ENCODE measurements around the gene TSSC4. TPM values are rescaled to one million over a fixed set of nuclear protein-coding genes. Genes with fewer than 3 reads are reported as not detected.
A peak's percentile ranks its signal among the peaks of the same experiment; 100 is the strongest.

TSSC4 gene
- total RNA-seq, 2 experiments from 2014 or later = 33.8 to 40.2 TPM

DNA sequence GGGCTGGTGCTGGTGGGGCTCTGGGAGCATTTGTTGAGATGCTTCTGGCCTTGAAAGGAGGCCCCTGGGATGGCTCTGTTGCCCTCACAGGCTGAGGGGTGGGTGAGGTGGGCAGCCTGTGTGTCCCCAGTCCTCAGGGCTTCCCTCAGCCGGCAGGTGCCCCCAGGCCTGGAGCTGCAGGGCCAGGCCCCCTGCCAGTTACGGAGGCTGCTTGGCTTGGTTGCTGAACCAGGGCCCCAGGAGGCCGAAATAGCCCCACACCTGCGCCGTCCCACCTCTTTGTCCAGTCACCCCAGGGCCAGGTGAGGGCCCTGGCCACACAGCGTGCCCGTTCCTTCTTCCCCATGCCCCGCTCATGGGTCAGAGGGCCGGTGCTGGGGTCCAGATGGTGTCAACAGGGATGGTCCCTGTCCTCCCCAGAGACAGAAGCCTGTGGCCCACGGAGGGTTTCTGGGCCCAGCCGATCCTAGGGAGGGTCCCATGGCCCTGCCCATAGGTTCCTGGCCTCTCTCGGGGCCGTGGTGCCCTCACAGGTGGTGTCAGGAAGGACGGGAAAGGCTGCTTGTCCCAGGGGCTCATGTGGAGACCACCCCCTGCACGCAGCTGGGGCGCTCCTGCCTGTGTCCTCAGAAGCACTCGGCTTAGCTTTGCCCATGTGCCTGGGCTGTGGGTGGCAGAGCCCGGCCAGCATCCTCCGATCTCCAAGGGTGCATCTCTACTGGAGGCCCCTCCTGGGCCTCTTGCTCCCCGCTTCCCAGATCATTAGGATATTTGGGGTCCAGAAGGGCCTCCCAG, 9.2 kb upstream of the TSSC4 start:
- no peak overlapping the region for H3K4me3 Mint-ChIP-seq
- no peak for DNase-seq
- ChIA-PET CTCF (no interaction called here), POLR2A (interaction anchor here (1.9 kb wide), 1 partner anchor 14 kb away, joined by 5 read pairs; the partner anchor contains the start of gene CD81)
- H3K27ac Mint-ChIP-seq = no peak overlapping the region
- H3K27me3 Mint-ChIP-seq = no peaks in the 10 kb centered on the region
- peaks cover 3% of the 10 kb centered on the region for H3K36me3 Mint-ChIP-seq
- intact Hi-C loops (cut with micrococcal nuclease) = no loop called here
- H3K4me1 Mint-ChIP-seq (ENCODE audit: low read depth) = peaks cover 16% of the 10 kb centered on the region
- no peaks in the 10 kb centered on the region for H3K9me3 Mint-ChIP-seq

DNA sequence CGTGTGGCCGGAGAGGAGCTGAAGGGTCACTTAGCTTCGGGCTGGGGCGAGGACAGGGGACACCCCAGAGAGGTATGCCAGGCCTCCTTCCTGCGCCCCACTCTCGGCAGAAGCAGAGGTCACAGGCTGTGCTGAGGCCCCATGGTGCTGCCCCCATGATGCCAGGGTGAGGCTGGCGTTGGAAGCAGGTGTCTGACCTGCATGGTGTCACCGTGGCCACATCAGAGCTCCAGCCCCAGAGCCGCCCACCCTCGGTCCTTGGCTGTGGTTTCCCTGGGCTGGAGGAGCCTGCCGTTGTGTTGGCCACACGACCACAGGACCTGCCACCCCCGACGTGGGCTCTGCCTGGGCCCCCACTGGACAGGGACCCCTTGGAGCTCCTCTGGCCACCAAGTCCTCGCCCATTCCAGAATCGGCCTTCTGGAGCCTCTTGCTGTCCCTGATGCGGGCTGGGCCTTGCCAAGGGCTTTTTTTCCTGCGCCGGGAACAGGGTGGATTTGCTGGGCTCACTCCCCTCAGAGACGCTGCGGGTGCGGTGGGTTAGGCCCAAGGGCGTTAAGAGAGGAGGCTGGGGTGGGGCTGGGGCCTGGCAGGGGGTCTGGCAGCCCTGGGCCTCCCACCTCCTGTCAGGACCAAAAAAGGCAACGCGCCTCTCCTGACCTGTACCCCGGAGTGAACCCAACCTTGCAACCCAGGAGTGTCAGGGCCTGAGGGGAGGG, 8.2 kb upstream of the TSSC4 start:
- H3K27ac Mint-ChIP-seq = no peak overlapping the region
- CTCF ChIA-PET = no interaction called here

DNA sequence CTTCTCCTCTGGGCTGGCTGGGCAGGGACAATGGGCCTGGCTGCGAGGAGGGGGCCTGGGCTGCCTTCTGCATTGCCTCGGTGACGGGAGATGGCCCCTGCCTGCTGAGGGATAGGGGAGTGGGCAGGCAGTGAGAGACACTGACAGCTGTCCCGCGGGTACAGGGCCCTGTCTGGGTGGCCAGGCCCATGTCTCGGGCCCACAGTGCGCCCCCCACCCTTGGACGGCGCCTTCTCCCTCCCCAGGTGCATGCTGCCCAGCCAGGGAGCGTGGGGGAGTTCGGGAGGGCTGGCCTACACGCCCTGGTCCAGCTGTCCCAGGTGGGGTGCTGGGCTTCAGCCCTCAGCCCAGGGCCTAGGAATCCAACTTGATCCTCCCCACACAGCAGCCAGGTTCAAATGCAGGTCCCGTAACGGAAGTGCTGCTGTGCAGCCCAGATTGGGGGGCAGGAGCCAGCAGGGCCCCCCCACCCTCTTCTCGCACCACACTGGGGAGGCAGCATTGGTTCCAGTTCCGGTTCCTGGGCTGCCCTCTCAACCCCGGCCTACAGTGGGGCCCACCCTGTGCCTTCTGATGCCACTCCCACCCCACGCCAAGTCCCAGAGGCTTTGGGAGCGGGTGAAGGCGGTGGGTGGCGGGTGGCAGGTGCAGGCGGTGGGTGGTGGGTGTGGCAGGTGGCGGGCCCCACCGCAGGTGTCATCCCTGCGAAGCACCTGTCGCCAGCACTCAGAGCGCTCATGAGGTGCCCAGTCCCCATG, 7.3 kb upstream of the TSSC4 start:
- H3K36me3 Mint-ChIP-seq = peaks cover 6% of the 10 kb centered on the region
- H3K4me3 Mint-ChIP-seq = no peak overlapping the region
- CTCF ChIA-PET = no interaction called here
- H3K27ac Mint-ChIP-seq = no peak overlapping the region
- H3K4me1 Mint-ChIP-seq (ENCODE audit: low read depth) = peaks cover 6% of the 10 kb centered on the region
- DNase-seq = no peak
- intact Hi-C loops (cut with micrococcal nuclease) = no loop called here
- H3K9me3 Mint-ChIP-seq = no peaks in the 10 kb centered on the region
- POLR2A ChIA-PET = no interaction called here
- H3K27me3 Mint-ChIP-seq = no peaks in the 10 kb centered on the region

More for the DNA sequence above, 8.2 kb upstream of the TSSC4 start:
- intact Hi-C loops (cut with micrococcal nuclease) = no loop called here
- H3K27me3 Mint-ChIP-seq = no peaks in the 10 kb centered on the region
- POLR2A ChIA-PET = interaction anchor here (1.9 kb wide), 1 partner anchor 15 kb away, joined by 5 read pairs; the partner anchor contains the start of gene CD81
- no peak overlapping the region for H3K4me3 Mint-ChIP-seq
- H3K9me3 Mint-ChIP-seq = no peaks in the 10 kb centered on the region
- peaks cover 9% of the 10 kb centered on the region for H3K4me1 Mint-ChIP-seq (ENCODE audit: low read depth)
- DNase-seq = no peak
- peaks cover 6% of the 10 kb centered on the region for H3K36me3 Mint-ChIP-seq

DNA sequence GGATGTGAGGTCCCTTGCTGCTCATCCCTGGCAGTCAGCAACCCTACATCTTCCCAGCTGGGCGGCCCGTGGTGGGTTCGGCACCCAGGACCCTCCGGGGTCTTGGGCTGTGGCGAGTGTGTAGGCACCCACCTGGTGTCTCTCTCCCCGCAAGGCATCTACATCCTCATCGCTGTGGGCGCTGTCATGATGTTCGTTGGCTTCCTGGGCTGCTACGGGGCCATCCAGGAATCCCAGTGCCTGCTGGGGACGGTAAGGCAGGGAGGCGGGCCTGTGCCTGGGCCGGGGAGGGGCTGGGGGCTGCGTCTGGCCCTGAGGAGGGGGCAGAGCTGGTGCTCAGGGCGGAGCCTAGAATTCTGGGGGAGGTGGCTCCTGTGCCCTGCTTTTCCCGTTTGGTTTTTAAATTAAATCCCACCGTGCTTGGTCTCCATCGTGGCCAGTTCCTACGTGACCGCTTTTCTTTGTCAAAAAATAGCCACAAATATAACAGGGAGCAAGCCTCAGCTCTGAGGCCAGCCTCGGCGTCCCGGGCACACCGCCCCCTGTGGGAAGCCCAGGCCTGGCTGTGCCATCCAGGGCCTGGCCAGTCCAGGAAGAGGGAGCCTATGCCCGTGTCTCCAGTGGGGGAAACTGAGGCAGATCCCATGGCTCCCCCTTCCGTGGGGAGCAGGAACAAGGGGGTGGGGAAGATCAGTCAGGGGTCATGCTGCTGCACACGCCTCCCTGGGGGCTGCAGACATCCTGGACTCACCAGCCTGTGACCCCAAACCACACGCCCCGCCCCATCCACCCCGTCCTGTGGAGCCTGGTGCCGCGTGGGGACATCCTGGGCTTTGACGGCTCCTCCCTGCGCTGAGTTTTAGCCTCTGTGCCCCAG, 6.4 kb upstream of the TSSC4 start:
- Mint-ChIP-seq H3K27ac (no peak overlapping the region), H3K36me3 (peaks cover 6% of the 10 kb centered on the region), H3K9me3 (no peaks in the 10 kb centered on the region), H3K4me1 (ENCODE audit: low read depth) (peaks cover 7% of the 10 kb centered on the region), H3K27me3 (no peaks in the 10 kb centered on the region), H3K4me3 (no peak overlapping the region)
- intact Hi-C loops (cut with micrococcal nuclease) = no loop called here
- no peak for DNase-seq
- ChIA-PET CTCF (no interaction called here), POLR2A (no interaction called here)

DNA sequence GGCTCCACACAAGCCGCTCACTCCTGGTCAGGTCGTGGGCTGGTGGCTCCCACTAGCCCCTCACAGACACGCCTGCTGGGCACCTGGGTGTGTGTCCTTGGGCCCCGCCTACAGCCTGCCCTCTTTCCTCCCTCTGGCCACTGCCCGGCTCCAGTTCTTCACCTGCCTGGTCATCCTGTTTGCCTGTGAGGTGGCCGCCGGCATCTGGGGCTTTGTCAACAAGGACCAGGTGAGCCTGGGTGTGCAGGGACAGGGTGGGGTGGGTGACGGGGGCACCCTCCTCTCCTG, 5.8 kb upstream of the TSSC4 start:
- Mint-ChIP-seq H3K4me1 (ENCODE audit: low read depth) (peaks cover 4% of the 10 kb centered on the region), H3K27me3 (no peaks in the 10 kb centered on the region), H3K4me3 (no peak overlapping the region), H3K9me3 (no peaks in the 10 kb centered on the region), H3K27ac (no peak overlapping the region), H3K36me3 (peaks cover 6% of the 10 kb centered on the region)
- intact Hi-C loops (cut with micrococcal nuclease) = no loop called here
- DNase-seq = no peak
- CTCF ChIA-PET = no interaction called here
- POLR2A ChIA-PET = no interaction called here

DNA sequence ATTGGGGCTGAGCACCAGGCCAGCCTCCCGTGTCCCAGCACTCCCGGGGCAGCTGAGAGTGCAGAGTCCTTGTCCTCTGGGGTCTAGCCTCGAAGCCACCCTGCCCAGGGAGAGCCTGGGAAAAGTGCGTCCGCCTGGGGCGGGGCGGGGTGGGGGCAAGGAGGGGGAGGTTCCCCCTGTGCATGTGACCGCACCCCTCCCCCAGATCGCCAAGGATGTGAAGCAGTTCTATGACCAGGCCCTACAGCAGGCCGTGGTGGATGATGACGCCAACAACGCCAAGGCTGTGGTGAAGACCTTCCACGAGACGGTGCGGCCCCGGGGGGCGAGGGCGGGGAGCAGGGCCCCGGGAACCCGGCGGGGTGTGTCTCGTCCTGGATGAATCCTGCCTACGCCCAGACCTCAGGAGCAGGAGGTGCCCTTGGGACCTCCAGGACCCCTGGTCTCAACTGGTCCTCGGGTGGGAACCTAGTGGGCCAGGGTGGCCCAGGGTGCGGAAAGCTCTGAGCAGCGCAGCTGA, 5.3 kb upstream of the TSSC4 start:
- no peak for DNase-seq
- Mint-ChIP-seq H3K27me3 (no peaks in the 10 kb centered on the region), H3K36me3 (peaks cover 5% of the 10 kb centered on the region), H3K4me1 (ENCODE audit: low read depth) (peaks cover 2% of the 10 kb centered on the region), H3K4me3 (no peak overlapping the region), H3K27ac (no peak overlapping the region), H3K9me3 (no peaks in the 10 kb centered on the region)
- ChIA-PET CTCF (no interaction called here), POLR2A (no interaction called here)
- intact Hi-C loops (cut with micrococcal nuclease) = no loop called here

DNA sequence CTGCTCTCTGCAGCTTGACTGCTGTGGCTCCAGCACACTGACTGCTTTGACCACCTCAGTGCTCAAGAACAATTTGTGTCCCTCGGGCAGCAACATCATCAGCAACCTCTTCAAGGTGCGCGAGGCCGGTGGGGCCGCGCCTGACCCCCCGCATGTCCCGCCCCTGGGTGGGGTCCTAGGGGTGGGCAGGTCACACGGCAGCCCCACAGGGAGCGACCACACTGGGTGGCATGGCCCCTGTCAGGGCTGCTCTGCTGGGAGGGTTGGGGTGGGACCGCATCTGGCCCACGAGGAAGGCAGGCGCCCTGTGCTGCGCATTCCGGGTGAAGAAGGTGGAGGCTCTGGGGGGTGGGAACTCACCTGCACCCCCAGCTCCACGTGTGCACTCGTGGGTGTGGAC, 4.7 kb upstream of the TSSC4 start:
- no peak for DNase-seq
- POLR2A ChIA-PET = no interaction called here
- Mint-ChIP-seq H3K27ac (no peak overlapping the region), H3K4me1 (ENCODE audit: low read depth) (peaks cover 2% of the 10 kb centered on the region), H3K27me3 (no peaks in the 10 kb centered on the region), H3K9me3 (no peaks in the 10 kb centered on the region), H3K4me3 (no peak overlapping the region), H3K36me3 (peaks cover 2% of the 10 kb centered on the region)
- intact Hi-C loops (cut with micrococcal nuclease) = no loop called here
- CTCF ChIA-PET = no interaction called here

DNA sequence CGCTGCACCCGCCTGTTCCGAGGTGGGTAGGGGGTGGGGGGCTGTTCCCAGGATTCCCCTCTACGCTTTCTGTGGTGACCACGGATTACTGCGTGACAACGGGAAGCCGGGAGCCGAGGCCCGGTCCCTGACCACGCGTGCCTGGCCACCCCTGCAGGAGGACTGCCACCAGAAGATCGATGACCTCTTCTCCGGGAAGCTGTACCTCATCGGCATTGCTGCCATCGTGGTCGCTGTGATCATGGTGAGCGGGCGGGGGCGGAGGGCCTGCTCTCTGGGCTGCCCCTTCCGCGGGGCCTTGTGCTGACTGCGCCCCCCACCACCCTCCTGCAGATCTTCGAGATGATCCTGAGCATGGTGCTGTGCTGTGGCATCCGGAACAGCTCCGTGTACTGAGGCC, 4.1 kb upstream of the TSSC4 start:
- intact Hi-C loops (cut with micrococcal nuclease) = no loop called here
- Mint-ChIP-seq H3K27me3 (no peaks in the 10 kb centered on the region), H3K27ac (no peak overlapping the region), H3K4me1 (ENCODE audit: low read depth) (peaks cover 4% of the 10 kb centered on the region), H3K4me3 (no peak overlapping the region), H3K36me3 (peaks cover 2% of the 10 kb centered on the region), H3K9me3 (no peaks in the 10 kb centered on the region)
- POLR2A ChIA-PET = no interaction called here
- CTCF ChIA-PET = no interaction called here
- no peak for DNase-seq

DNA sequence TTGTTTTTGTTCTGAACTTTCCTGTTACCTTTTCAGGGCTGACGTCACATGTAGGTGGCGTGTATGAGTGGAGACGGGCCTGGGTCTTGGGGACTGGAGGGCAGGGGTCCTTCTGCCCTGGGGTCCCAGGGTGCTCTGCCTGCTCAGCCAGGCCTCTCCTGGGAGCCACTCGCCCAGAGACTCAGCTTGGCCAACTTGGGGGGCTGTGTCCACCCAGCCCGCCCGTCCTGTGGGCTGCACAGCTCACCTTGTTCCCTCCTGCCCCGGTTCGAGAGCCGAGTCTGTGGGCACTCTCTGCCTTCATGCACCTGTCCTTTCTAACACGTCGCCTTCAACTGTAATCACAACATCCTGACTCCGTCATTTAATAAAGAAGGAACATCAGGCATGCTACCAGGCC, 3.5 kb upstream of the TSSC4 start:
- no peak for DNase-seq
- CTCF ChIA-PET = no interaction called here
- no peak overlapping the region for H3K4me3 Mint-ChIP-seq
- POLR2A ChIA-PET = no interaction called here
- intact Hi-C loops (cut with micrococcal nuclease) = no loop called here
- no peaks in the 10 kb centered on the region for H3K27me3 Mint-ChIP-seq
- peaks cover 2% of the 10 kb centered on the region for H3K36me3 Mint-ChIP-seq
- peaks cover 10% of the 10 kb centered on the region for H3K4me1 Mint-ChIP-seq (ENCODE audit: low read depth)
- no peak overlapping the region for H3K27ac Mint-ChIP-seq
- H3K9me3 Mint-ChIP-seq = no peaks in the 10 kb centered on the region

DNA sequence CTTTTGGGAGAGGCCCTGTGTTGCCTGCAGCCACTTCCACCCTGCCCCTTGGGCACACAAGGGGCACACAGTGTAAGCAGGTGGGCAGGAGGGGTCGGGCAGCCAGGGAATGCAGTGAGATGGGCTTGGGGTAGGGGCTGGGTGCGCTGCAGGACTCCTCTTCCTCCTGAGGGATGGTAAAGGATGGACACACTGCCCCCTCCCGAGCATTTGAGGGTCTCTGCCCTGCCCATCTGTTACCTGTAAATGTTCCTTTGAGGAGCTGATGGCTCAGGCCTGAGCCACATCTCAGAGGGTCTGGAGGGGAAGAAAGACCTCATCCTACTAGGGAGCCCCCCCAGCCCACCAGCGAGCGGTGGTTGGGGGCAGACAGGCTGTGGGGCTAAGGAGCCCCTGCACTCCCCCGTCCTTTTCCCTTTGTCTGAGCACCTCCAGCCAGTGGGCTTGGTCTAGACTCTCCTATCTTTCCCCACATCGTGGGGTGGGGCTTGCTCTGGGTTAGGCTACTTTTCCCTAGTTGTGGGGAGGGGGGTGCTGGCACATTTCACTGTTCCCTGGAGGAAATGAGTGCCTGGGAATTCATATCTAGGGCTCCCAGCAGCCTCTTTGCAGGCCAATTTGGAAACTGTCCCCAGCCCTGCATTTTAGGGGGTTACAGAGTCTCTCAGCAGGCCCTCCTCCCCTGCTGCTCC, 1.7 kb upstream of the TSSC4 start:
- Mint-ChIP-seq H3K4me3 (peak overlapping the region; percentile 84), H3K27ac (peak overlapping the region; percentile 82), H3K27me3 (no peaks in the 10 kb centered on the region), H3K36me3 (peaks cover 2% of the 10 kb centered on the region), H3K4me1 (ENCODE audit: low read depth) (peaks cover 15% of the 10 kb centered on the region), H3K9me3 (no peaks in the 10 kb centered on the region)
- no peak for DNase-seq
- intact Hi-C loops (cut with micrococcal nuclease) = no loop called here
- CTCF ChIA-PET = interaction anchor here (0.8 to 1.4 kb wide), 2 partner anchors 27 to 93 kb away, joined by 3 to 8 read pairs; no protein-coding TSS in a partner anchor
- POLR2A ChIA-PET = interaction anchor here (1.3 to 2.3 kb wide), 3 partner anchors 12 to 96 kb away, joined by 5 to 17 read pairs (median 15); partner anchors contain the start of genes C11orf21 and TSPAN32

DNA sequence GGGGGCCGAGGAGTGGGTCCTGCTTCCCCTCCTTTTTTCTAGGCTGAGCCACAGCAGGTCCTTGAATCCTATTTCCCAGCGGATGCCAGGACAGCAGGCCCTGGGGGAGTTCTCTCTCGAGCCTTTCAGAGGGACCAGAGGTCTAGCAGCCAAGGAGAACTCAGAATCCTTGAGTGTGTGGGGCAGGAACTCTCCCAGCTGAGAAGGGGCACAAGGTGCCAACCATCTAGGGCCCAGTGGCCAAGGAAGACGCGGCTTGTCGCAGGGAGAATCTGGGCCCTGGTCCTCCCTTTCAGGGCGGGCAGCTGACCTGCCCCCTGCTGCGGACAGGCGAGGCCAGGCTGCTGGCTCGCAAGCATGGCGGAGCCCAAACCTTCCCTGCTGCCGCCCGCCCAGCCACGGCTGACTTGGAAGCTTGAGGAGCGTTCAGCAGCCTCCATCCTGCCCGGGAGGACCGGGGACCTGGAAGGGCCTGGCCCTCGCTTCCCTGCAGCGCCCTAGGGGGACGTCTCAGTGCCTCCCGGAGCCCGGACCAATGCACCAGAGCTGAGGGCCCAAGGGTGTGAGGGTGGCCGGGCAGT, 972 bp upstream of the TSSC4 start:
- peaks cover 2% of the 10 kb centered on the region for H3K36me3 Mint-ChIP-seq
- H3K9me3 Mint-ChIP-seq = no peaks in the 10 kb centered on the region
- peak overlapping the region; percentile 84 for H3K4me3 Mint-ChIP-seq
- POLR2A ChIA-PET = interaction anchor here (0.8 to 2.3 kb wide), 4 partner anchors 13 to 97 kb away, joined by 5 to 17 read pairs (median 10); partner anchors contain the start of genes C11orf21, CD81 and TSPAN32
- no peaks in the 10 kb centered on the region for H3K27me3 Mint-ChIP-seq
- intact Hi-C loops (cut with micrococcal nuclease) = loop anchor here (1.0 to 2.0 kb wide), 5 partner anchors 21 to 658 kb away; partner anchors contain the start of genes CARS1, CD81 and TSPAN32
- peak overlapping the region; percentile 82 for H3K27ac Mint-ChIP-seq
- CTCF ChIA-PET = interaction anchor here (1.3 to 2.4 kb wide), 6 partner anchors 16 to 131 kb away, joined by 3 to 26 read pairs (median 7); partner anchors contain the start of genes C11orf21 and TSPAN32
- DNase-seq = peak; percentile 35
- H3K4me1 Mint-ChIP-seq (ENCODE audit: low read depth) = peaks cover 15% of the 10 kb centered on the region

All from activated CD4-positive, alpha-beta memory T cell treated with anti-CD3 and anti-CD28 coated beads for 36 hours (primary cell).